Right cardiac atrium (tissue), 5 donors: Measurements from ENCODE around the gene RIMS1. TPM values are rescaled to one million over a fixed set of nuclear protein-coding genes. Genes with fewer than 3 reads are reported as not detected.
"Not testable (repeated sequence)": the region's sequence is repeated elsewhere in the genome, so short reads cannot be mapped to it uniquely, and the experiment has no call there.

ENCODE experiments used
- ATAC-seq, 2 donors: fragments of 200-7000 bp; cut with Tn5 transposase; one replicate each; pipeline versions ENCODE4 v1.8.0 to v1.9.1; 2020; ENCODE audit warnings: moderate library complexity in 2 of 2, mild to moderate bottlenecking in 1 of 2
- DNase-seq, 3 donors: peaks; one replicate each; pipeline ENCODE4 v3.0.0-alpha.2; 2020
- H3K27ac ChIP-seq: one replicate; pipeline ENCODE4 v1.5.1; 2013; ENCODE audit warnings: mild to moderate bottlenecking, low read length, control low read depth, moderate library complexity
- H3K27me3 ChIP-seq: one replicate; pipeline ENCODE4 v1.6.1; 2013; ENCODE audit not compliant: control insufficient read depth, insufficient read depth
- H3K4me1 ChIP-seq: one replicate; pipeline ENCODE4 v1.6.1; 2013; ENCODE audit warnings: low read length; ENCODE audit not compliant: control insufficient read depth, insufficient read depth
- H3K4me3 ChIP-seq: one replicate; pipeline ENCODE4 v1.5.1; 2013; ENCODE audit warnings: low read length, control low read depth
- H3K9me3 ChIP-seq: one replicate; pipeline ENCODE4 v1.6.1; 2013; ENCODE audit warnings: low read length; ENCODE audit not compliant: control insufficient read depth
- WGBS: extraction: QIAGEN DNeasy Blood & Tissue Kit; methylation state at CpG from one replicate; pipeline ENCODE4 v1.1.7; 2013; 5-methylcytosine and 5-hydroxymethylcytosine counted together
- intact Hi-C, 4 donors: fragments of 100-400 bp; cut with DNase I; formaldehyde crosslinking; loops; one replicate each; pipeline versions ENCODE4 v1.11.0 to v1.14.0; 2022 to 2023
- polyA plus RNA-seq: library from polyadenylated mRNA; stranded (reverse); fragments of 200-250 nt; gene quantifications from one replicate; pipeline ENCODE4 v1.2.3, GENCODE V29; 2013
- total RNA-seq, 4 donors: library from RNA; stranded (reverse); fragmentation: NEBNext Ultra II Directional; extraction: Animal tissue kit (Norgen Biotek cat#: 25700); gene quantifications; one replicate each; pipeline ENCODE4 v1.2.1, GENCODE V29; 2021
- donor health status: healthy with polysubstance abuse.
- donor health status: DM: no; HTN: yes; CAD: no.
- donor health status: DM: no; HTN: no; CAD: no.
- donor health status: DM: no; HTN: yes; CAD: no; lungs with severe emphysema.
- donor health status: DM: yes; HTN: yes; CAD: no.

The RIMS1 gene
- total and polyA plus RNA-seq, 5 donors, result 0.02 to 0.36 (median 0.21) TPM

- no peaks in the 10 kb centered on the region for H3K27me3 ChIP-seq
Measured at GRCh38 chr6:72286911-72287311, 400.6 kb downstream of the RIMS1 start.

GRCh38 chr6:72287801-72288200 lies 401.5 kb downstream of the RIMS1 start:
- no peak for ATAC-seq
- Histone ChIP-seq H3K27ac (no peak overlapping the region), H3K4me1 (no peaks in the 10 kb centered on the region), H3K27me3 (no peaks in the 10 kb centered on the region), H3K9me3 (no peaks in the 10 kb centered on the region), H3K4me3 (no peak overlapping the region)
- WGBS, result 93% methylated on average over 5 of the region's 5 CpGs
- intact Hi-C loops, result no loop called here
- no peak for DNase-seq

More at GRCh38 chr6:72286911-72287311, 400.6 kb downstream of the RIMS1 start:
- no peak for ATAC-seq
- intact Hi-C loops, result no loop called here
- Histone ChIP-seq H3K4me3 (no peak overlapping the region), H3K27ac (no peak overlapping the region), H3K9me3 (no peaks in the 10 kb centered on the region), H3K4me1 (no peaks in the 10 kb centered on the region)
- WGBS, result 57% methylated on average over 1 of the region's 1 CpG
- DNase-seq, result no peak

GRCh38 chr6:72288592-72288991 lies 402.2 kb downstream of the RIMS1 start:
- H3K9me3 ChIP-seq, result no peaks in the 10 kb centered on the region
- H3K4me1 ChIP-seq, result no peaks in the 10 kb centered on the region
- H3K27me3 ChIP-seq, result no peaks in the 10 kb centered on the region
- H3K4me3 ChIP-seq, result no peak overlapping the region
- H3K27ac ChIP-seq, result no peak overlapping the region
- WGBS, result 53% methylated on average over 2 of the region's 2 CpGs
- DNase-seq (no peak), ATAC-seq (no peak)
- intact Hi-C loops, result no loop called here

- Histone ChIP-seq H3K27ac (no peak overlapping the region), H3K9me3 (no peaks in the 10 kb centered on the region), H3K27me3 (no peaks in the 10 kb centered on the region), H3K4me3 (no peak overlapping the region), H3K4me1 (no peaks in the 10 kb centered on the region)
- intact Hi-C loops, result no loop called here
- no peak for ATAC-seq
- 88% methylated on average over 8 of the region's 8 CpGs for WGBS
- peak in 1 of 3 donors; percentile 12 for DNase-seq
Measured at GRCh38 chr6:72290620-72291019, 404.3 kb downstream of the RIMS1 start.

DNA sequence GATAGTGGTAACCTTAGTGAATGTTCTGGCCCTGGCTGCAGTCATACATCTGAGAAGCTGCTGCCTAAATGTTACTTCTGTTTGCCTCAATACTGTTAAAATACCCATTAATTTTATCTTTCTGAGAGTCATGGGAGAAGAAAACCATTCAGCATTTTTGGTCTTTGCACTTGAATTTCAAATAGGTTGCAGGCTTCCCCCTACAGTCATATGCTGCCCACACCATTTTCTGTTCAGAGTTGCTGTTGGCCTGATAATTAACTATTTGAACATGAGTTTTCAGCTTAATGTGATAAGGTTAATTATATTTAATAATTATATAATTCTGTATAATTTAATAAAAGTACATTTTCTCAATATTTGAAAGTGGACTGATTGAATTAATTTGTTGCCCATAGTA lies 410.0 kb downstream of the RIMS1 start:
- ATAC-seq, result no peak
- Histone ChIP-seq H3K27me3 (no peaks in the 10 kb centered on the region), H3K4me1 (no peaks in the 10 kb centered on the region), H3K9me3 (no peaks in the 10 kb centered on the region), H3K4me3 (no peak overlapping the region), H3K27ac (no peak overlapping the region)
- intact Hi-C loops, result no loop called here
- no peak for DNase-seq

DNA sequence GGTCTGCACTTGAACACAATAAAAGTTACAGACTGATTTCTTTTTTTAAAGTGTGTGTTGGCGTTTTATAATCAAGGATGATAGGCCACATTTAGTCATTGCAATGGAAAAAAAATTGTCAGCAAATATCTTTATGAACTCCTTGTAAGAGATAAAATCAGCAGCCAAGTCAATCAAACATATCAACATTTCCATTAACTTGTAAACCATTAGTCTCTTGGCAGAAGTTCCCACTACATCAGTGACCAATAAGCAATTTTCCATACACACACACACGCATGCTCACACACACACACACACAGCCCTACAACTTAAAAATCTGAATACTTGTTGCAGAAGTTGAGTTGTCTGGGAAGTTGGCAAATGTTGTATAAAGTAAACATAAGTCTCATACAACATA lies 419.6 kb downstream of the RIMS1 start:
- DNase-seq (no peak), ATAC-seq (no peak)
- H3K27ac ChIP-seq, result no peak overlapping the region
- H3K9me3 ChIP-seq, result no peaks in the 10 kb centered on the region
- no peaks in the 10 kb centered on the region for H3K4me1 ChIP-seq
- intact Hi-C loops, result no loop called here
- 72% methylated on average over 2 of the region's 2 CpGs for WGBS
- no peak overlapping the region for H3K4me3 ChIP-seq
- no peaks in the 10 kb centered on the region for H3K27me3 ChIP-seq

- ATAC-seq, result peak; percentile 13 to 43
- H3K27me3 ChIP-seq, result no peaks in the 10 kb centered on the region
- H3K4me3 ChIP-seq, result no peak overlapping the region
- H3K9me3 ChIP-seq, result no peaks in the 10 kb centered on the region
- intact Hi-C loops, result no loop called here
- DNase-seq, result peak in 2 of 3 donors; percentile 9 to 25
- H3K4me1 ChIP-seq, result no peaks in the 10 kb centered on the region
- H3K27ac ChIP-seq, result no peak overlapping the region
- 90% methylated on average over 9 of the region's 9 CpGs for WGBS
Measured at GRCh38 chr6:72316675-72317380, 430.5 kb downstream of the RIMS1 start.

- Histone ChIP-seq H3K27ac (no peak overlapping the region), H3K27me3 (no peaks in the 10 kb centered on the region), H3K9me3 (no peaks in the 10 kb centered on the region), H3K4me1 (no peaks in the 10 kb centered on the region), H3K4me3 (no peak overlapping the region)
- intact Hi-C loops, result no loop called here
- DNase-seq, result no peak
- no peak for ATAC-seq
Measured at GRCh38 chr6:72321788-72322187, 435.4 kb downstream of the RIMS1 start.

DNA sequence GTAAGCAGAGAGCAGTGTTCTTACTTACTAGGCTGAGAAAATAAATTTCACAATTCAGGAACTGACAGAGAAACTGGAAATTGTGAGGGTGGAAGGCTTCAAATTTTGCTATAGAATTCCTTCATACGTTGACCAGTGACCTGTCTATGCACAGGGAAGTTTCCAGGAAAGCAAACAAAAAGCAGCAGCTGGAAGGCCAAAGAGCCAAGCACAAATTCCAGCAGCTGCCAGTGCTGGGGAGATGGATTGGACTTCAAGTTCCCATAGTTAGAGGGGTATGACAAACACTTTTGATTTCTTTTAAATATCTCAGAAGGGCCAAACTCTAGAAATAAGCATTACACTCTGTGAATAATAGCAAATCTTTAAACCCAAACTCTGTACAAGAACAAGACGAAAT lies 436.4 kb downstream of the RIMS1 start:
- DNase-seq (no peak), ATAC-seq (no peak)
- Histone ChIP-seq H3K9me3 (no peaks in the 10 kb centered on the region), H3K27me3 (no peaks in the 10 kb centered on the region), H3K27ac (no peak overlapping the region), H3K4me3 (no peak overlapping the region), H3K4me1 (no peaks in the 10 kb centered on the region)
- 51% methylated on average over 2 of the region's 2 CpGs for WGBS
- intact Hi-C loops, result no loop called here

GRCh38 chr6:72324591-72324990 lies 438.2 kb downstream of the RIMS1 start:
- no peaks in the 10 kb centered on the region for H3K4me1 ChIP-seq
- ATAC-seq, result no peak
- no peak for DNase-seq
- no peaks in the 10 kb centered on the region for H3K9me3 ChIP-seq
- H3K27me3 ChIP-seq, result no peaks in the 10 kb centered on the region
- H3K27ac ChIP-seq, result no peak overlapping the region
- 86% methylated on average over 4 of the region's 4 CpGs for WGBS
- no peak overlapping the region for H3K4me3 ChIP-seq
- intact Hi-C loops, result no loop called here

DNA sequence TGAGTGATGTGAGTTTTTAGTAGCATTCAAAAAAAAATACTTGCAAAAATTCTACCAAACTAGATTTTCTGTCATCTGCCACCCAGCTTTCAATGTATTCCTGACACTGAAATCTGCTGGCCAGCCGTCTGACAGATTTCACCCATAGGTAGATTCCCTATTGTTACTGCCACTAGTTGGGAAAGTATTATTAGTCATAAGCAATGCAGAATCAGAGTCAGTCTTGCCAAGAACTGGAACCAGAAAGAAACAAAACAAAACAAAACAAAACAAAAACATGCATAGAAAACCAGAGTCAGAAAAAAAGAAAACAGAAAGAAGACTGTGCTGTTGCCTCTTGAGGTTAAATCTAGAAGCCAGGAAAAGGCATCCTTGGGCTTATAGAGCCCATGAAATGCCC lies 442.4 kb downstream of the RIMS1 start:
- H3K4me3 ChIP-seq, result no peak overlapping the region
- ATAC-seq (no peak), DNase-seq (no peak)
- WGBS, result 78% methylated on average over 1 of the region's 1 CpG
- H3K27ac ChIP-seq, result no peak overlapping the region
- H3K9me3 ChIP-seq, result no peaks in the 10 kb centered on the region
- intact Hi-C loops, result no loop called here
- H3K27me3 ChIP-seq, result no peaks in the 10 kb centered on the region
- no peaks in the 10 kb centered on the region for H3K4me1 ChIP-seq

DNA sequence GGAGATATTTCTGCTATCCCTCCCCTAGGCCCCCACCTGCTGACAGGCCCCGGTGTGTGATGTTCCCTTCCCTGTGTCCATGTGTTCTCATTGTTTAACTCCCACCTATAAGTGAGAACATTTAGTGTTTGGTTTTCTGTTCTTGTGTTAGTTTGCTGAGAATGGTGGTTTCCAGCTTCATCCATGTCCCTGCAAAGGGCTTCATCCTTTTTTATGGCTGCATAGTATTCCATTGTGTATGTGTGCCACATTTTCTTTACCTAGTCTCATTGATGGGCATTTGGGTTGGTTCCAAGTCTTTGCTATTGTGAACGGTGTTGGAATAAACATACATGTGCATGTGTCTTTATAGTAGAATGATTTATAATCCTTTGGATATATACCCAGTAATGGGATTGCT lies 448.9 kb downstream of the RIMS1 start:
- WGBS, result 91% methylated on average over 2 of the region's 2 CpGs
- H3K4me1 ChIP-seq, intact Hi-C loops, H3K9me3 ChIP-seq, H3K4me3 ChIP-seq, H3K27me3 ChIP-seq, H3K27ac ChIP-seq, ATAC-seq, DNase-seq: not testable (repeated sequence)
